ENCODE data around the gene DGKQ. TPM values are rescaled to one million over a fixed set of nuclear protein-coding genes. Genes with fewer than 3 reads are reported as not detected.
A peak's percentile ranks its signal among the peaks of the same experiment; 100 is the strongest.

DGKQ gene
- total and polyA plus RNA-seq, 2 donors from 2014 or later, result 3.5 to 13.7 TPM

DNA sequence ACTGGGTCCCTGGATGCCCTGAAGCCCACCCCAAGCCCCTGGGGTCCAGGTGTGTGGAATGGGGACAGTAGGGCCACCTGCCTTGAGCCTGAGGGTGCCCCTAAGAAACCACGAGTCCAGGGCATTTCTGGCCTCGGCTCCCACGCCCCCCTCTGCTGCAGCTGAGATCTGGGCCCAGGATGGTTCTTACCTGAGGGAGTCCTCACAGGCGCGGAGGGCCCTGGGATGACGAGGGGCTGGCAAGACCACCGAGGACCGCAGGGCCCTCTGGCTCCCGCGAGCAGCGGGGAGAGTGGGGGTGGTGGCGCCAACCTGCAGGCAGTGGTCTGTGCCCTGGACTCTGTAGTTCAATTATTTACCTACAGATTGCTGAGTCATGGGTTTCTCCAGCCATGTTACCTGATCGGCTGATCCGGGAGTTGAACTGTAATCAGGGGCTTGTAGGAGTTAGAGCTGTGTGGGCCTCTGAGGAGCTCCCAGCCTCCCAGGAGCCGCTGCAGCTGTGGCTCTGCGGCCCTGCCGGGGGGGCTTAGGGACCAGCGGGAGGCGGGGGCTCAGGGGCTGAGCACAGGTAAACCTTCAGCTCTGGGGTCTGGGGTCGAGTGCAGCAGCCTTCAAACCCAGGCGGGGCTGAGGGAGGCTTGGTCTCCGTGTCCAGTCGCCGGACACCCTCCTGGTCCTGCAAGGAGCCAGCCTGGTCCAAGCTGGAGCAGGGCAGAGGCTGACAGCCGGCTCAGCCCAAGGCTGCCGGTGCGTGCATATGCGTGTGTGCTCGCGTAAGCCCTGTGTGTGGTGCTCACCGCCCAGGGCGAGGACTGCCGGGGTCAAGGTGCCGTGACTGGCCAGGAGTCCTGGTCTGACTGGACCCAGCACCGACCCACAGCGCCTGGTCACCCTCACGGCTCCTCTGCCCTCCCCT, 20.0 kb upstream of the DGKQ start, which contains the start of gene SLC26A1:
Gene SLC26A1, minus strand, starts transcription at position 294 of the 919 bp plus-strand sequence. CDS start 1,701 bp downstream, outside the sequence.
- Histone ChIP-seq H3K4me1 (ENCODE audit: control insufficient read depth in 2 of 3, insufficient read depth in 2 of 3, low read depth in 1 of 3, low read length in 3 of 3) (peaks cover 0 to 27% (median 9%) of the 10 kb centered on the region in 3 donors), H3K36me3 (ENCODE audit: control insufficient read depth in 2 of 3, insufficient read depth in 3 of 3, low read length in 3 of 3) (peaks cover 0 to 4% (median 4%) of the 10 kb centered on the region in 3 donors), H3K4me3 (ENCODE audit: low read length in 3 of 3) (peak within 1 kb of the TSS; percentile 11 to 69 (median 60)), H3K9me3 (ENCODE audit: control insufficient read depth in 2 of 3, insufficient read depth in 1 of 3, low read length in 3 of 3) (no peaks in the 10 kb centered on the region), H3K27me3 (ENCODE audit: control insufficient read depth, insufficient read depth, low read length) (peaks cover 6% of the 10 kb centered on the region), H3K9ac (ENCODE audit: low read length in 3 of 3) (peak within 1 kb of the TSS in 2 of 3 donors; percentile 64 to 87), H3K27ac (ENCODE audit: low read depth in 2 of 2, low read length in 2 of 2) (peak within 1 kb of the TSS; percentile 93 to 97)
- intact Hi-C loops (cut with DNase I), result no loop called here
- DNase-seq, result peak; percentile 62 to 87 (median 78)
- TF ChIP-seq, protein P1, sequence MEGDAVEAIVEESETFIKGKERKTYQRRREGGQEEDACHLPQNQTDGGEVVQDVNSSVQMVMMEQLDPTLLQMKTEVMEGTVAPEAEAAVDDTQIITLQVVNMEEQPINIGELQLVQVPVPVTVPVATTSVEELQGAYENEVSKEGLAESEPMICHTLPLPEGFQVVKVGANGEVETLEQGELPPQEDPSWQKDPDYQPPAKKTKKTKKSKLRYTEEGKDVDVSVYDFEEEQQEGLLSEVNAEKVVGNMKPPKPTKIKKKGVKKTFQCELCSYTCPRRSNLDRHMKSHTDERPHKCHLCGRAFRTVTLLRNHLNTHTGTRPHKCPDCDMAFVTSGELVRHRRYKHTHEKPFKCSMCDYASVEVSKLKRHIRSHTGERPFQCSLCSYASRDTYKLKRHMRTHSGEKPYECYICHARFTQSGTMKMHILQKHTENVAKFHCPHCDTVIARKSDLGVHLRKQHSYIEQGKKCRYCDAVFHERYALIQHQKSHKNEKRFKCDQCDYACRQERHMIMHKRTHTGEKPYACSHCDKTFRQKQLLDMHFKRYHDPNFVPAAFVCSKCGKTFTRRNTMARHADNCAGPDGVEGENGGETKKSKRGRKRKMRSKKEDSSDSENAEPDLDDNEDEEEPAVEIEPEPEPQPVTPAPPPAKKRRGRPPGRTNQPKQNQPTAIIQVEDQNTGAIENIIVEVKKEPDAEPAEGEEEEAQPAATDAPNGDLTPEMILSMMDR (IDR thresholded peaks at IDR 0.05; ENCODE audit: borderline replicate concordance, extremely low read depth, insufficient read depth), result no peak
- FAIRE-seq, result no peak

DNA sequence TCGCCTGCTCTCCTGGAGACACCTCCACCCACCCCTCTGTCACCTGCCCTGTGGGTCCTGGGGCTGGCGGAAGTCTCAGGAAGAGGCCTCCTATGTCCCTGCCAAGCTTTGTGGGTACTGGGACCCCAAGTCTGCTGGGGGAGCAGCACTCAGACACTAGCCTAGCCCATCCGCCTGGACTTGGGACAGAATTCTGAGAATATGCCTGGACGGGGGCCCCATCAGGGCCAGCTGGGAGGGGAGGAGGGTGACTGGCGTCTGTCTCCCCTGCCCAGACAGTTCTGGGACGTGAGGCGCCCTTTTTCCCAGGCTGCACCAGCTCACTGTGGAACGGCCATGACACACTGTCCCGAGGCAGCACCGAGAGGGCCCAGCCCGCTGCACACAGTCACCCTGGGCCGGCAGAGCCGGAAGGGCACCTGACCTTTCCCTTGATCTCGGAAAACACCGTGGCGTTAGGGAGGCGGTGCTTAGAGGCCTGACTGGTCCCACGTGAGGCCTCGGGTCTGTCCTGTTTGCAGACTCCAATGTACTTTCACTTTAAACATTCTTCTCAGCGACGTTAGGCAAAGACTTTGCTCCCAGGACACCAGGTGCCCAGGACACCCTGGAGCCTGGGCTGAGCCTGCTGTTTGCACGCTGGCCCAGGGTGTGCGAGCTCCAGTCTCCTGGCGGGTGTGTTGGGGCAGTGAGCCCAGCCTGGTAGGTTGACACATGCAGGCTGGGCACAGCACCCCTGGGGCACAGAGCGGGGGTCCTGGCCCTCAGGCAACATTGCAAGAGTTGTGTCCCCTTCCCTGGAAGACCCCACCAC, 19.1 kb upstream of the DGKQ start:
- Histone ChIP-seq H3K9me3 (ENCODE audit: control insufficient read depth in 2 of 3, insufficient read depth in 1 of 3, low read length in 3 of 3) (no peaks in the 10 kb centered on the region), H3K27ac (ENCODE audit: low read depth in 2 of 2, low read length in 2 of 2) (peak overlapping the region; percentile 93 to 97), H3K4me1 (ENCODE audit: control insufficient read depth in 2 of 3, insufficient read depth in 2 of 3, low read depth in 1 of 3, low read length in 3 of 3) (peaks cover 0 to 29% (median 6%) of the 10 kb centered on the region in 3 donors), H3K9ac (ENCODE audit: low read length in 3 of 3) (peak overlapping the region in 2 of 3 donors; percentile 64 to 87), H3K36me3 (ENCODE audit: control insufficient read depth in 2 of 3, insufficient read depth in 3 of 3, low read length in 3 of 3) (peaks cover 0 to 4% (median 4%) of the 10 kb centered on the region in 3 donors), H3K4me3 (ENCODE audit: low read length in 3 of 3) (peak overlapping the region; percentile 11 to 69 (median 60)), H3K27me3 (ENCODE audit: control insufficient read depth, insufficient read depth, low read length) (no peaks in the 10 kb centered on the region)
- TF ChIP-seq, protein P1 (IDR thresholded peaks at IDR 0.05; ENCODE audit: borderline replicate concordance, extremely low read depth, insufficient read depth), result no peak
- DNase-seq, result peak; percentile 56 to 94 (median 75)
- intact Hi-C loops (cut with DNase I), result no loop called here
- FAIRE-seq, result no peak

DNA sequence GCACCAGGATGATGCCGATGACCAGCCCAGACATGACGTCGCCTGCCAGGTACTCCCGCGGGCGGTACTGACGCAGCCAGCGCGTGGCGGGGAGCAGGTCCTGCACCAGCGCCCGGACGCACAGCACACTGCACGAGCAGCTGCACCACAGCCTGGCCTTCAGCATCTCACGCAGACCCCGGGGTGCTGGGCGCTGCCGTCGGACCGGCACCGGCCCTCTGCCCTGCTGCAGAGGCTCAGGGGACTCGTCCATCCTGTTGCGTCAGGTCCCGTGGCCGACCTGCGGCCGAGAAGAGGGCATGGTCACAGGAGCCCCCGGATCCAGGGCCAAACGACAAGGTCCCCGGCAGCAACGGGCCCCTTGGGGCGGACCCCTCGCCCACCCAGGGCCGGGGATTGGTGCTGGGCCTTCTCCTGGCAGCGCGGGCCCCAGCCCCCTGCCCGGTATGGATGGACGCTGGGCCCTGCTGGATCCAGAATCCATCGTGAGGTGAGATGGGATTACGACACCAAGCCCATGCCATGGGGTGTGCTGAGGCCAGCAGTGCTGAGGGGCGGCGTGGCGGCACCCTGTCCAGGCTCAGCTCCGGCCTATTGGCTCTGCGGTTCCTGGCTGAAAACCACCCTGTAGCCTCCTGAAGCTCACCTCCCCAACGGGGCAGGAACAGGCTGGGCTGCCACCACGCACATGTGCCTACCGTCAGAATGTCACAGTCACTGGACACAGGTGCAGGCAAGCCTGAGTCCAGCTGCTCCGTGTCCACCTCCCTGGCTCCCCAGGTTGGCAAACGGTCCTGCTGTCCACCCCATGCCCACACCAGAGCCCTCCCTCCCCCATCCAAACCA, 18.3 kb upstream of the DGKQ start:
- intact Hi-C loops (cut with DNase I), result no loop called here
- Histone ChIP-seq H3K4me3 (ENCODE audit: low read length in 3 of 3) (peak overlapping the region in 2 of 3 donors; percentile 58 to 69), H3K27me3 (ENCODE audit: control insufficient read depth, insufficient read depth, low read length) (no peaks in the 10 kb centered on the region), H3K36me3 (ENCODE audit: control insufficient read depth in 2 of 3, insufficient read depth in 3 of 3, low read length in 3 of 3) (peaks cover 0 to 4% (median 4%) of the 10 kb centered on the region in 3 donors), H3K27ac (ENCODE audit: low read depth in 2 of 2, low read length in 2 of 2) (peak overlapping the region; percentile 89 to 97), H3K9me3 (ENCODE audit: control insufficient read depth in 2 of 3, insufficient read depth in 1 of 3, low read length in 3 of 3) (no peaks in the 10 kb centered on the region), H3K4me1 (ENCODE audit: control insufficient read depth in 2 of 3, insufficient read depth in 2 of 3, low read depth in 1 of 3, low read length in 3 of 3) (peaks cover 0 to 31% (median 8%) of the 10 kb centered on the region in 3 donors), H3K9ac (ENCODE audit: low read length in 3 of 3) (peak overlapping the region in 2 of 3 donors; percentile 64 to 87)
- TF ChIP-seq, protein P1 (IDR thresholded peaks at IDR 0.05; ENCODE audit: borderline replicate concordance, extremely low read depth, insufficient read depth), result no peak
- DNase-seq (peak in 2 of 5 donors; percentile 50 to 78), FAIRE-seq (no peak)

Measured in kidney (tissue), 14 donors.